Kidney epithelial cell (primary cell): ENCODE data around the gene ST6GAL1. TPM values are rescaled to one million over a fixed set of nuclear protein-coding genes. Genes with fewer than 3 reads are reported as not detected.

Experiments used
- DNase-seq: peaks from one replicate; pipeline ENCODE4 v3.0.0-alpha.2; 2010; ENCODE audit warnings: low read depth
- H3K27me3 ChIP-seq: 2 replicates; pipeline ENCODE4 v1.6.0; 2011; ENCODE audit warnings: low read length; ENCODE audit not compliant: control insufficient read depth, insufficient read depth
- H3K36me3 ChIP-seq: 2 replicates; pipeline ENCODE4 v1.5.1; 2011; ENCODE audit warnings: low read length; ENCODE audit not compliant: control insufficient read depth, insufficient read depth
- H3K4me3 ChIP-seq: 2 replicates; pipeline ENCODE4 v1.5.1; 2011; ENCODE audit warnings: low read depth, mild to moderate bottlenecking, control low read depth, low read length
- total RNA-seq: library from RNA; depleted of rRNA; stranded (reverse); fragments of >200 nt; gene quantifications from 2 replicates; pipeline ENCODE4 v1.2.3, GENCODE V29; 2015
- TF ChIP-seq, protein P1 (sequence below): IDR thresholded peaks from 2 replicates; pipeline ENCODE4 v1.5.1; 2011; ENCODE audit warnings: mild to moderate bottlenecking, moderate library complexity, low read length, control low read depth, inconsistent platforms; ENCODE audit not compliant: insufficient read depth, poor library complexity, severe bottlenecking

ST6GAL1 gene
- total RNA-seq, 1 donor from 2014 or later = 44.7 TPM

DNA sequence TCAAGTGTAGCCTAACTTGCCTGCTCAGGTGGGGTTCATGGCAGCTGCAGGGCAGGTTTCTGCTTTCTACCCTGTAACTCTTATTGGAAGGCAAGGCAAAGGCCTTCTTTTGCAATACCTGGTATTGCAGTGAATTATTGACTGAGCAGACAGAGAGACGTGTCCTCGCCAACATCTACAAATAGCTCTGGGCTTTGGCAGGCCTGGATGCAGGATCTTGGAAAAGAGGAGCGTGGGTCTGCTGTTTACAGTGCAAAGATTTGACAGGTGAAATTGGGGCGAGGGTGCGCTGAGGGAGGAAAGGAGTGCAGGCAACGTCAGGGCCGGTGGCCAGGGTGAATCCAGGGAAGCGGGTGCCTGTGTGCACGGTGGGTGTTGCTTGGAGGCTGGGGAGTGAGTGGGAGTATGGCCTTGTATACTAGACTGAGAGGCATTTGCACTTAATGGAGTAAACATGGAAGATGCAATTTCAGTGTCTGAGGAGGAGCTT, 44.5 kb downstream of the ST6GAL1 start:
- Histone ChIP-seq H3K4me3 (no peak overlapping the region), H3K27me3 (no peaks in the 10 kb centered on the region), H3K36me3 (no peaks in the 10 kb centered on the region)
- no peak for DNase-seq
- TF ChIP-seq, protein P1, sequence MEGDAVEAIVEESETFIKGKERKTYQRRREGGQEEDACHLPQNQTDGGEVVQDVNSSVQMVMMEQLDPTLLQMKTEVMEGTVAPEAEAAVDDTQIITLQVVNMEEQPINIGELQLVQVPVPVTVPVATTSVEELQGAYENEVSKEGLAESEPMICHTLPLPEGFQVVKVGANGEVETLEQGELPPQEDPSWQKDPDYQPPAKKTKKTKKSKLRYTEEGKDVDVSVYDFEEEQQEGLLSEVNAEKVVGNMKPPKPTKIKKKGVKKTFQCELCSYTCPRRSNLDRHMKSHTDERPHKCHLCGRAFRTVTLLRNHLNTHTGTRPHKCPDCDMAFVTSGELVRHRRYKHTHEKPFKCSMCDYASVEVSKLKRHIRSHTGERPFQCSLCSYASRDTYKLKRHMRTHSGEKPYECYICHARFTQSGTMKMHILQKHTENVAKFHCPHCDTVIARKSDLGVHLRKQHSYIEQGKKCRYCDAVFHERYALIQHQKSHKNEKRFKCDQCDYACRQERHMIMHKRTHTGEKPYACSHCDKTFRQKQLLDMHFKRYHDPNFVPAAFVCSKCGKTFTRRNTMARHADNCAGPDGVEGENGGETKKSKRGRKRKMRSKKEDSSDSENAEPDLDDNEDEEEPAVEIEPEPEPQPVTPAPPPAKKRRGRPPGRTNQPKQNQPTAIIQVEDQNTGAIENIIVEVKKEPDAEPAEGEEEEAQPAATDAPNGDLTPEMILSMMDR = no peak

DNA sequence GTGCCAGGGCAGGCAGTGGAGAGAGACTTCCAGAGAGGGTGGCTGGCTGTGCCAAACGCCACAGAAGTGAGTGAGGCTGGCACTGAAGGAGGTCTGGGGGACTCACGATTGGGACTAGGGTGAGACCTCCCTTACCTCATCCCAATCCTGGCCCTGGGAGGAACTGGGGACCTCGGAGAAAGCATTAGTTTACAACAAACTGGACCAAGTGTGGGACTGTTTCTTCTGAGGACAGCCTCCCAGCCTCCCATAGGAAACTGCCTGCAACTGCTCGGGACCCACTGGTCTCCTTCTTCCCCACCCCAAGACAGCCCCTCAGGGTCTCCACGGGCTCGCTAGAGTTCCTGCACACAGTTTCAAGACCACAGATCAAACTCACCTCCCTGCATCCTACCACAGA, 45.4 kb downstream of the ST6GAL1 start:
- no peak for DNase-seq
- H3K4me3 ChIP-seq = no peak overlapping the region
- no peaks in the 10 kb centered on the region for H3K27me3 ChIP-seq
- no peaks in the 10 kb centered on the region for H3K36me3 ChIP-seq
- TF ChIP-seq, protein P1 = no peak

DNA sequence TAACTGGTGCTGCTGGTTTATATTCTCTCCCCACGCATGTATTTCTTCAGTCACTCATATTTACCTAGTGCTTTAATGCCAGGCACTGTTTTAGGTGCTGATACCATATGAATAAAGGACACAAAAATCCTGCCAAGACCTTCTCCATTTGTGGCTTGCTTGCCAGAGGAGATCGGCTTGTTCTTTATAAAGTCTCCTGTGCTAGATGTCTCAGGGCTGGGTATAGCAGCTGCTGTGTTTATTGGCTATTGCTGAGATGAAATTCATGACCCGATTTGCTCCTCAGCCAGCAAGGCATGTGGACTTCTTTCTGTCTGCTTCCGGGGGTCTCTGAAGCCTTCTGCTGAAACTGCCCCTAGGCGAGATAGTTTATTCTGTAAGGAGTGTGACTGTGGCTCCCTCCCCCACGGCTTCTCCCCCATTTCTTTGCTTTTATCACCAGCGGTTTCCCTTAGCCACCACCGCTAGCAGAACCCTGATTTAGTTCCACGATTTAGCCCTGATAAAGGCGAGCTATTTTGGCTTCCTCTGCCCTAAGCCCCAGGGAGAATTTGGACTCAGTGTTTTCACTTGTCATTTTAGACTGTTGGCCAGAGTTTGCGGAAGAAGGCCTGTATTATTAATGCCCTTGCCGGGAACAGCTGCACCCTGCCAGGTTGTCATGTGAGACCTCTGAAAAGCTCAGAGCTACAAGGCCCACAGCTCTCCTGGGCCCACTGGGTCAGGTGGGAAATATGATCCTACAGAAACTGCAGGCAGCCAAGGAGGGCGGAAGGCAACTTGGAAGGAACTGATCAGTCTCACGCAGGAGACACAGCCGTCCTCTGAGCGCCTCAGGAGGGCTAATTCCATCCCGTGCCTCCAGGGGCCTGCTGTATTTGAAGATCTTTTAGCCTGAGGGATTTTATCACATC, 46.8 kb downstream of the ST6GAL1 start:
- Histone ChIP-seq H3K27me3 (no peaks in the 10 kb centered on the region), H3K4me3 (no peak overlapping the region), H3K36me3 (no peaks in the 10 kb centered on the region)
- TF ChIP-seq, protein P1 = no peak
- DNase-seq = no peak

DNA sequence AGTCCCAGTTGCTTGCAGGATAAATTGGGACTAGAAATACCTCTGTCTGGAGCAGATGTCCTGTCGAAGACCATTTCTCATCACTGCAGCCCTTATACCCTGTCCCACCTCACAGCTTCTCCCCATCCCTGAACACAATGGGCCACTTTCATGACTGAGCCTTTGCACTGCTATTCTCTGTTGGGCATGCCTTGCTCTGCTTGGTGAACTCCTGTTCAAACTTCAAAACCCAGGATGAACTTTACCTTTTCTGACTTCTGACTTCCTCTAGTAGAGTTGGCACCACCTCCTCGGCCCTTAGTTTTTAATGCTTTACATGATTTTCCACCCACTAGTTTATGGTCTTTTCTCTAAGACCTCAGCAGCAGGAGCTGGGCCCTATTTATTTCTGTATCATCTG, 48.4 kb downstream of the ST6GAL1 start:
- Histone ChIP-seq H3K27me3 (no peaks in the 10 kb centered on the region), H3K4me3 (no peak overlapping the region), H3K36me3 (no peaks in the 10 kb centered on the region)
- TF ChIP-seq, protein P1 = no peak
- no peak for DNase-seq

DNA sequence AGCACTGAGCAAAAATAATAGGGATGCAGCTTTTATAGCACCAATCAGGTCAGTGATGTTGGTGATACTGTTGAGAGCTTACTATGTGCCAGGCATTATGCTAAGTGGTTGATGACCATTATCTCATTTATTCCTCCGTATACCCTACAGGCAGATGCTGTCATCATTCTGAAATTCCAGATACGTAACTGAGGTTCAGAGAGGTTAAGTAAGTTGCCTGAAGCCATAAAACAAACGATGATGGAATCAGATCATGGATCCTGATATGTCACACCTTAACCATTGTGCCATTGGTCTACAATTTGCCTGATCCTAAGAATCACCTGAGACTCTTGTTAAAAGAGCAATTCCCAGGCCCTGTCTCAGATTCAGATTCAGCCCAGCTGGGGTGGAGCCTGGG, 49.5 kb downstream of the ST6GAL1 start:
- Histone ChIP-seq H3K4me3 (no peak overlapping the region), H3K36me3 (no peaks in the 10 kb centered on the region), H3K27me3 (no peaks in the 10 kb centered on the region)
- TF ChIP-seq, protein P1 = no peak
- no peak for DNase-seq
